Effector memory CD8-positive, alpha-beta T cell (primary cell): ENCODE results near the gene SERPINB7.

ENCODE experiments used
- ATAC-seq: fragments of 150-1000 bp; cut with Tn5 transposase; replicated peaks from 2 replicates; pipeline ENCODE4 v1.10.0; 2021; ENCODE audit warnings: mild to moderate bottlenecking, moderate library complexity
- DNase-seq, 3 experiments: peaks; one replicate each; pipeline ENCODE4 v3.0.0; 2021
- H3K27ac Mint-ChIP-seq, 2 donors: one replicate each; pipeline ENCODE4 v1.8.0; 2022; ENCODE audit warnings: mild to moderate bottlenecking in 2 of 2, mixed read lengths in 2 of 2, moderate library complexity in 2 of 2
- H3K27me3 Mint-ChIP-seq, 2 donors: one replicate each; pipeline ENCODE4 v1.8.0; 2022; ENCODE audit warnings: mixed read lengths in 2 of 2
- H3K36me3 Mint-ChIP-seq: one replicate; pipeline ENCODE4 v1.8.0; 2022; ENCODE audit warnings: mild to moderate bottlenecking, moderate library complexity, mixed read lengths; ENCODE audit not compliant: insufficient read depth
- H3K4me1 Mint-ChIP-seq, 2 donors: one replicate each; pipeline ENCODE4 v1.8.0; 2022; ENCODE audit warnings: low read depth in 2 of 2, mixed read lengths in 2 of 2
- H3K4me3 Mint-ChIP-seq, 2 donors: one replicate each; pipeline ENCODE4 v1.8.0; 2022; ENCODE audit warnings: mild to moderate bottlenecking in 2 of 2, mixed read lengths in 2 of 2, moderate library complexity in 2 of 2
- H3K9me3 Mint-ChIP-seq, 2 donors: one replicate each; pipeline ENCODE4 v1.8.0; 2022; ENCODE audit warnings: mixed read lengths in 2 of 2

SERPINB7 gene

DNA sequence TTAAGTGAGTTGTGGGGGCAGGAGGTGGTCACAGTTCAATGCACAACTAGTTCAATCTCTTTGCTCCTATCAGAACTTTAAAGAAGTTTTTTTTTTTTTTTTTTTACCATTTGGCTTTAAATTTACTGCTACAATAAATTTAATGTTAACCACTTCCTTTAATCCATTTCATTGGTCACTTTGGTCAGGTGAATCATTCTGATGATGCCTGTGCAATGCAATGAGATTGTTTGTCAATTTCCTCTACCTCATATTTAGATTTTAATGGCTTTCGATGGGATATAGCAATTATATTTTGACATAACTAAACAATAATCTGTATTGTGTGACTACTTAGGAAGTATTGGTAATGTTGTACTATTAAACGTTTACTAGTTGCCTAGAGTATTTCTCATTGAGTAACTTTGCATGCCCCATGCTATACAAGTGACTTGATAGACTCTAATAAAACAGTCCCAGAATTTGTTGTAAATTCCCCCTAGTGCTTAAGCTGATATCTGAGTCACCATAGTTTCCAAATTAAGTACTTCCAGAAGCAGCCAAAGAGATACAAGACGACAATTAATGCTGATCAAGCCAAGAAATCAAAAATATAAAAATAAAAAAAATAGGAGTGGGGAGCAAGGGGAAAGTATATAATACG lies 59.4 kb downstream of the SERPINB7 start:
- peaks cover 5 to 12% of the 10 kb centered on the region in 2 donors for H3K4me1 Mint-ChIP-seq
- no peaks in the 10 kb centered on the region for H3K36me3 Mint-ChIP-seq
- no peaks in the 10 kb centered on the region for H3K9me3 Mint-ChIP-seq
- peaks cover 34 to 35% of the 10 kb centered on the region in 2 donors for H3K27me3 Mint-ChIP-seq
- H3K4me3 Mint-ChIP-seq: no peak overlapping the region
- ATAC-seq (no peak), DNase-seq (no peak)
- H3K27ac Mint-ChIP-seq: no peak overlapping the region

DNA sequence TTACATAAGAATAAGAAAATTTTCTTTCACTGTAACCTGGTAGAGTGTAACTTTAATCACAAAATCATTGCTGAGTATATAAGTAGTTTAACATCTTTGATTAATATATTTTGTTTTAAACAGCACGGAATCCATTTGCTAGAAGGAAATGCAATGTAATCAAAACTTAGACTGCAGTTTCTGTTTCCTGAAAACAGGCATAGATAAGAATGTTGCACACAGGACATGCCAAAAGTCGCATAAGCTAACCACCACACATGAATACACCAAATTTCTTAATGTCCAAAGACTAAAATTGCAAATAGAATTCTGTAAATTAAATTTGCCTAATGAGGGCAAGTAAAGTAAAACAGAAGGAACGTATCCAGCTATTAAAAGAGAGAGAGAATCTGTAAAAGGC lies 61.2 kb downstream of the SERPINB7 start:
- DNase-seq: no peak
- no peak overlapping the region for H3K27ac Mint-ChIP-seq
- no peak for ATAC-seq
- H3K4me1 Mint-ChIP-seq: peaks cover 3 to 4% of the 10 kb centered on the region in 2 donors
- peaks cover 41 to 45% of the 10 kb centered on the region in 2 donors for H3K27me3 Mint-ChIP-seq
- no peak overlapping the region for H3K4me3 Mint-ChIP-seq
- no peaks in the 10 kb centered on the region for H3K9me3 Mint-ChIP-seq
- H3K36me3 Mint-ChIP-seq: no peaks in the 10 kb centered on the region

DNA sequence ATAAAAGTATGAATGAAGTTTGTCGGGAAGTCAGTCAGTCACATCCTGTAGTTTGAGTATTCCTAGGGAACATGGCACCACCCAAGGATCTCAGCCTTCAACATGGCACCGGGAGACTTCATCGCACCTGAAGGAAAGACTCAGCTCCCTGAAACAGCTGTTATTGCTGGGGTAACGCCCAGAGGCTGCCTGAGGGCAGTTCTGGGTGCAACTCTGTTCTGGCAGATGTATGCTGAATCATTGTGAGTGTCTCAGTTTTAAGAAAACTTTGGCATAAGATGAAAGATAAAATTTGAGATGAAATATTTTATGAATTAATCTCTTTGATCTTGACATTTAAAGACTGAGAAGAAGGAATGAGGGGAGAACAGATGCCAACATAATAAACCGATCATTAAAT lies 62.4 kb downstream of the SERPINB7 start:
- Mint-ChIP-seq H3K36me3 (no peaks in the 10 kb centered on the region), H3K27ac (no peak overlapping the region), H3K4me3 (no peak overlapping the region), H3K27me3 (peaks cover 38 to 44% of the 10 kb centered on the region in 2 donors), H3K4me1 (no peaks in the 10 kb centered on the region), H3K9me3 (no peaks in the 10 kb centered on the region)
- DNase-seq (no peak), ATAC-seq (no peak)

DNA sequence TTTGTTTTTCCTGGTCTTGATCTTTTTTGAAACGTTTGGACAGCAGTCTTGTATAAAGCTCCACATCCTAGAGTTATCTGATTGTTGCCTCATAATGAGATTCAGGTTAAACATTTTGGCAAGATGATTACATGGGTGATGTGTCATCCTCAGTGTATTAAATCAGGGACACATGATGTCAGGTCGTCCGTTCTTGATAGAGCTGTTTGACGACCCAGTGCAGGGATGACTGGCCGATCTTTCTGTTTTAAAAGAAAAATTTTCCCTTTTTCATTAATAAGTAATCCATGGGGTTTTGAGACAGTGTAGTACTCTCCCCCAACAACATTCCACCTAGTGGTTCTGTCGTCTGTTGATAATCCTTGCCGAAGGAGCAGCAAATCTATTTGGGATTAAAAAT lies 67.8 kb downstream of the SERPINB7 start:
- ATAC-seq (no peak), DNase-seq (no peak)
- H3K27ac Mint-ChIP-seq: no peak overlapping the region
- no peaks in the 10 kb centered on the region for H3K36me3 Mint-ChIP-seq
- H3K27me3 Mint-ChIP-seq: peaks cover 32 to 35% of the 10 kb centered on the region in 2 donors
- no peaks in the 10 kb centered on the region for H3K4me1 Mint-ChIP-seq
- no peak overlapping the region for H3K4me3 Mint-ChIP-seq
- no peaks in the 10 kb centered on the region for H3K9me3 Mint-ChIP-seq

DNA sequence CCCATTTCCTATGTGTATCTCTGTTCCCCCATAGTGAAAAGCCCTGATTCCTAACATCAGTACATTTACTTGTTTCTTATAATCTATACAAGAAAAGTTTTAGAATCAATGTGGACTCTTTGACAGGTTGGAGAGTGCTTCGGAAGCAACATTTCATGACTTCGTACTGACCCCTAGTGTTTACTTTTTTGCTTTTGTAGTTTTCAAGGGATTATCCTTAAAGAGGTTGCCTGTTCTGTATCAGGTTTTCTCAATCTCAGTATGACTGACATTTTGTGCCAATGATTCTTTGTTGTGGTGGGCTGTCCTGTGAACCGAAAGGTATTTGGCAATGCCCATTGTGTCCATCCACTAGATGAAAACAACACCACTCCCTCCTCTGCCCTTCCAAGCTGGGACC lies 69.0 kb downstream of the SERPINB7 start:
- H3K27me3 Mint-ChIP-seq: peaks cover 35 to 38% of the 10 kb centered on the region in 2 donors
- H3K36me3 Mint-ChIP-seq: no peaks in the 10 kb centered on the region
- ATAC-seq (no peak), DNase-seq (no peak)
- no peak overlapping the region for H3K4me3 Mint-ChIP-seq
- no peaks in the 10 kb centered on the region for H3K9me3 Mint-ChIP-seq
- no peaks in the 10 kb centered on the region for H3K4me1 Mint-ChIP-seq
- H3K27ac Mint-ChIP-seq: no peak overlapping the region

DNA sequence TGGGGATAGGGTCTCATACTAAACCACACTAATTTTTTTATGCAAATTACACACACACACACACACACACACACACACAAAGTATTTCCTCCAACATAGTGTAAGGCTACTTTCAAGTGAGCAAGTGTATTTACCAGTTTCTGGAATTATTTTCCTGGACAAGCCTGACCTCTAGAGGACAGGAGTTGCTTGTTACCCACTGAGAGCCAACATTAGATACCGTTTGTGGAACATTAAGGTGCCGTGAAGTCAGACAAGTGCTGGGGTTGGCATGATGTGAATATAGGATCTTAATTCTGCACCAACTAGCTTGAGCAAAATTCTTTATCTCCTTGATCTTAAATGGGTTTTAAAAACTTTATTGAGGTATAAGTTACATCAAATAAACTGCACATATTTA lies 72.9 kb downstream of the SERPINB7 start:
- no peaks in the 10 kb centered on the region for H3K9me3 Mint-ChIP-seq
- peaks cover 28 to 29% of the 10 kb centered on the region in 2 donors for H3K27me3 Mint-ChIP-seq
- no peaks in the 10 kb centered on the region for H3K4me1 Mint-ChIP-seq
- ATAC-seq (no peak), DNase-seq (no peak)
- H3K27ac Mint-ChIP-seq: no peak overlapping the region
- no peaks in the 10 kb centered on the region for H3K36me3 Mint-ChIP-seq
- no peak overlapping the region for H3K4me3 Mint-ChIP-seq

DNA sequence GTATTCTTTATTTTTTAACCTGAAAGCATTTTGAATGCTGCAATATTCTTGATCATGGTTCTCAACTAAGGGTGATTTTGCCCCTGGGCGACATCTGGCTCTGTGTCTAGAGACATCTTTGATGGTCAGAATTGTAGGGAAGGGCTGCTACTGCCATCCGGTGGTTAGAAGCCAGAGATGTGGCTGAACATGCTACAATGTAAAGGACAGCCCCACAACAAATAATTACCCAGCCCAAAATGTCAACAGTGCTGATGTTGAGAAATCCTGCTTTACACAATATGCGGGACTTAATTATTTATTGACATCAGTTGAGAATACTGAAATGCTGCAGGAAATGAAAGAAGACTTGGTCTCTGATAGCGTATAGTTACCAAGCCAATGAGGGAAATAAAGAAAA lies 74.8 kb downstream of the SERPINB7 start:
- no peak overlapping the region for H3K27ac Mint-ChIP-seq
- peaks cover 20 to 28% of the 10 kb centered on the region in 2 donors for H3K27me3 Mint-ChIP-seq
- no peaks in the 10 kb centered on the region for H3K4me1 Mint-ChIP-seq
- no peak for ATAC-seq
- H3K9me3 Mint-ChIP-seq: no peaks in the 10 kb centered on the region
- no peak overlapping the region for H3K4me3 Mint-ChIP-seq
- no peaks in the 10 kb centered on the region for H3K36me3 Mint-ChIP-seq
- DNase-seq: no peak

DNA sequence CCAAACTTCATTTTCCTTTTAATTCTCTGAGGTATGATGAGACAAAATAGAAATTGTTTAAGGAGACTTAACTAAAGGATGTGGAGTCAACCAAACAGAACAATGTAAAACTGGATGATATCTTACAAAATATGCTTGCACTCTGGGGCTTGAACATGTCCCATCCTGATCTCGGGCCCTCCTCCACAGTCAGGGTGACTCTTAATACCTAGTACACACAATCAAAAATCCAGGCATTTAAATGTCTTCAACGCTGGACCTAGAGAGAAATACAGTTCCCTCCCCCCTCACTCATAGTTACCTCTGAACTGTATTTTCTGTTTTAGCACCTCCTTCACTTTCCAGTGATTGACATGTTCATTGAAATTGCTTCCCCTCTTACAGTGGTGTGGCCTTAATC lies 75.4 kb downstream of the SERPINB7 start:
- H3K27me3 Mint-ChIP-seq: peaks cover 20 to 22% of the 10 kb centered on the region in 2 donors
- H3K4me1 Mint-ChIP-seq: no peaks in the 10 kb centered on the region
- no peak overlapping the region for H3K27ac Mint-ChIP-seq
- no peak overlapping the region for H3K4me3 Mint-ChIP-seq
- no peak for DNase-seq
- no peak for ATAC-seq
- no peaks in the 10 kb centered on the region for H3K36me3 Mint-ChIP-seq
- no peaks in the 10 kb centered on the region for H3K9me3 Mint-ChIP-seq
